Measurements from ENCODE around the gene UBTD1. TPM values are rescaled to one million over a fixed set of nuclear protein-coding genes. Genes with fewer than 3 reads are reported as not detected.

Gene UBTD1
- total RNA-seq, 1 donor from 2014 or later, result 1.5 TPM

- intact Hi-C loops (cut with micrococcal nuclease), result no loop called here
These were observed 112.7 kb downstream of the UBTD1 start for GRCh38 chr10:97611473-97611872.

DNA sequence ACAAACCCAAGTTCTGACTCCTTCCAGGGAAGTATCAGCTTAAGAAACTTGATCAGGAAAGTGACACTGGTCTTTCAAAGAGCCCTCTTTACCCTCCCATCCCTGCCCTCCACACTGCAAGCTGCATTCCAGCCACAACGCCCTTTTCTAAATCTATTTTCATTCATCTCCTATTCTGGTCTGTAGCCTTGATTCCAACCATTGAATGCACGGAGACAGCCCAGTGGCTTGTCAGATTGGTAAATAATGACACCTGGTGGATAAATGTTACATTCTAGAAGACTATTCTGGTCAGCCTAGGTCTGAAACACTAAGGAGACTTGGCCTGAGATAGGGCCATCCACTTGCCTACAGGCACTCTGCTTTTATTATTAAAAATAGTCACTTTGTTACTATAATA, 113.7 kb downstream of the UBTD1 start:
- intact Hi-C loops (cut with micrococcal nuclease), result loop anchor here (1.0 kb wide), 1 partner anchor 40 kb away; the partner anchor contains the start of gene ANKRD2

DNA sequence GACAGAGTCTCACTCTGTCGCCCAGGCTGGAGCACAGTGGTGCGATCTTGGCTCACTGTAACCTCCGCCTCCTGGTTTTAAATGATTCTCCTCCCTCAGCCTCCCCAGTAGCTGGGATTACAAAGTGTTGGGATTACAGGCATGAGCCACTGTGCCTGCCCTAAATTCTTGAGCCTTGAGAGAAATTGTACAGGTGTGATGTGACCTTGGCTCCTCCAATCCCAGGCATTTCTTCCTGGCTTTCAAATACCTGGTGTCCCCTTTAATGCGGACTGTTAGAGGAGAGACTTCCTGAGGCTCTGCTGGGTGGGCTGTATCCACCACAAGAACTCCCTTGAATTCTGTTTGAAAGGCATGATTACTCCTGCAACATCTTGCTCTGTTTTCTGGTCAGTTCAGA, 119.6 kb downstream of the UBTD1 start:
- intact Hi-C loops (cut with micrococcal nuclease), result no loop called here

- intact Hi-C loops (cut with micrococcal nuclease), result no loop called here
These were observed 120.0 kb downstream of the UBTD1 start for GRCh38 chr10:97618733-97619132.

Other genes with a start within 250 kb of the UBTD1 start
- gene ARHGAP19, start 206.3 kb upstream of the UBTD1 start, total RNA-seq, result 31.1 and 34.8 TPM in 2 replicates
- gene FRAT1, start 179.7 kb upstream of the UBTD1 start, total RNA-seq, result 4.5 and 4.8 TPM in 2 replicates
- gene FRAT2, start 164.2 kb upstream of the UBTD1 start, total RNA-seq, result 8.8 and 8.9 TPM in 2 replicates
- gene RRP12, start 97.6 kb upstream of the UBTD1 start, total RNA-seq, result 36.9 and 39.0 TPM in 2 replicates
- gene PGAM1, start 72.7 kb upstream of the UBTD1 start, total RNA-seq, result 446 and 454 TPM in 2 replicates
- 53.8 and 57.6 TPM in 2 replicates for gene EXOSC1, start 52.9 kb upstream of the UBTD1 start, total RNA-seq
- 45.2 and 47.0 TPM in 2 replicates for gene ZDHHC16, start 52.7 kb upstream of the UBTD1 start, total RNA-seq
- gene MMS19, start 502 bp upstream of the UBTD1 start, total RNA-seq, result 71.2 and 73.6 TPM in 2 replicates
- 0.32 TPM in 1 of 2 replicates, not detected in the other for gene ANKRD2, start 73.9 kb downstream of the UBTD1 start, total RNA-seq
- gene HOGA1, start 85.5 kb downstream of the UBTD1 start, total RNA-seq, result not detected in 2 replicates
- not detected in 2 replicates for gene C10orf62, start 90.8 kb downstream of the UBTD1 start, total RNA-seq
- gene MORN4, start 134.6 kb downstream of the UBTD1 start, total RNA-seq, result 1.1 and 1.3 TPM in 2 replicates
- 13.9 and 14.1 TPM in 2 replicates for gene PI4K2A, start 141.7 kb downstream of the UBTD1 start, total RNA-seq
- 0.42 and 0.83 TPM in 2 replicates for gene AVPI1, start 188.3 kb downstream of the UBTD1 start, total RNA-seq
- gene MARVELD1, start 214.8 kb downstream of the UBTD1 start, total RNA-seq, result 2.7 TPM in 2 replicates
- 33.1 and 33.6 TPM in 2 replicates for gene ZFYVE27, start 238.2 kb downstream of the UBTD1 start, total RNA-seq